Neural cell (in vitro differentiated cells): ENCODE data around the gene SNX21.

Source experiments
- CTCF ChIP-seq: fragments of 450-650 bp; IDR thresholded peaks from 2 replicates; pipeline ENCODE4 v1.5.1; 2014; ENCODE audit warnings: antibody characterized with exemption, mild to moderate bottlenecking, moderate library complexity; ENCODE audit not compliant: poor library complexity, severe bottlenecking
- POLR2AphosphoS5 ChIP-seq: IDR thresholded peaks from 2 replicates; pipeline ENCODE4 v1.6.1; 2012
- SMC3 ChIP-seq: fragments of 450-650 bp; conservative IDR thresholded peaks from 2 replicates; pipeline ENCODE4 v1.6.1; 2014; ENCODE audit warnings: antibody characterized with exemption, mild to moderate bottlenecking, moderate library complexity; ENCODE audit not compliant: poor library complexity
- TAF1 ChIP-seq: IDR thresholded peaks from 2 replicates; pipeline ENCODE4 v1.6.1; 2012; ENCODE audit warnings: low read depth

GRCh38 chr20:45857114-45857881, 23.7 kb downstream of the SNX21 start, which contains the start of the genes ACOT8 and ZSWIM3:
- TF ChIP-seq CTCF = no peak
- TF ChIP-seq TAF1 = peak; percentile 98
- peak; percentile 16 for TF ChIP-seq SMC3
- peak; percentile 90 for TF ChIP-seq POLR2AphosphoS5
